Adrenal gland (tissue), 5 donors: ENCODE results near the gene RYR2.

Source experiments
- POLR2A ChIP-seq, 2 donors: fragments of 450-650 bp; IDR thresholded peaks; one replicate each; pipeline ENCODE4 v1.6.1; 2017; ENCODE audit warnings: antibody characterized with exemption in 2 of 2, mild to moderate bottlenecking in 2 of 2, moderate library complexity in 1 of 2
- TF ChIP-seq, protein P1 (sequence below), 6 experiments: fragments of 450-650 bp in 4 of 6; fragments of 200-600 bp in 2 of 6; sonication (generic) in 1 of 6; IDR thresholded peaks; 1 replicate in 5 of 6; 2 replicates in 1 of 6; pipeline versions ENCODE4 v1.5.1 to v1.8.0; 2016 to 2021; ENCODE audit warnings: antibody characterized with exemption in 6 of 6, mild to moderate bottlenecking in 2 of 6, moderate library complexity in 1 of 6
- donor health status: DM: no; HTN: no; CAD: no.

GRCh38 chr1:237664348-237664747 is 622.4 kb downstream of the RYR2 start:
- TF ChIP-seq, protein P1, sequence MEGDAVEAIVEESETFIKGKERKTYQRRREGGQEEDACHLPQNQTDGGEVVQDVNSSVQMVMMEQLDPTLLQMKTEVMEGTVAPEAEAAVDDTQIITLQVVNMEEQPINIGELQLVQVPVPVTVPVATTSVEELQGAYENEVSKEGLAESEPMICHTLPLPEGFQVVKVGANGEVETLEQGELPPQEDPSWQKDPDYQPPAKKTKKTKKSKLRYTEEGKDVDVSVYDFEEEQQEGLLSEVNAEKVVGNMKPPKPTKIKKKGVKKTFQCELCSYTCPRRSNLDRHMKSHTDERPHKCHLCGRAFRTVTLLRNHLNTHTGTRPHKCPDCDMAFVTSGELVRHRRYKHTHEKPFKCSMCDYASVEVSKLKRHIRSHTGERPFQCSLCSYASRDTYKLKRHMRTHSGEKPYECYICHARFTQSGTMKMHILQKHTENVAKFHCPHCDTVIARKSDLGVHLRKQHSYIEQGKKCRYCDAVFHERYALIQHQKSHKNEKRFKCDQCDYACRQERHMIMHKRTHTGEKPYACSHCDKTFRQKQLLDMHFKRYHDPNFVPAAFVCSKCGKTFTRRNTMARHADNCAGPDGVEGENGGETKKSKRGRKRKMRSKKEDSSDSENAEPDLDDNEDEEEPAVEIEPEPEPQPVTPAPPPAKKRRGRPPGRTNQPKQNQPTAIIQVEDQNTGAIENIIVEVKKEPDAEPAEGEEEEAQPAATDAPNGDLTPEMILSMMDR (IDR thresholded peaks at IDR 0.05), result no peak
- no peak for TF ChIP-seq POLR2A (IDR thresholded peaks at IDR 0.05)
